HCT116 (cell line): Measurements from ENCODE around the gene MUC16. TPM values are rescaled to one million over a fixed set of nuclear protein-coding genes. Genes with fewer than 3 reads are reported as not detected.

Experiments
- ATAC-seq: fragments of 200-7000 bp; cut with Tn5 transposase; 2 replicates; pipeline ENCODE4 v1.9.1; 2020; ENCODE audit warnings: mild to moderate bottlenecking, moderate library complexity
- BruUV-seq: library from RNA; stranded (reverse); fragments of 400-500 nt; replicated peaks from 2 replicates; lab custom pipeline; 2021; lab: Mats Ljungman, UMichigan
- CTCF ChIA-PET: fragments of 300-600 bp; sonication (Branson Sonifier 250); formaldehyde crosslinking; loops from one replicate; lab custom pipeline; 2021; ENCODE audit warnings: antibody characterized with exemption; lab: Charles Lee
- POLR2A ChIA-PET: fragments of 300-600, 350-600 bp; sonication (Branson Sonifier 250); formaldehyde crosslinking; loops from one replicate; lab custom pipeline; 2021; ENCODE audit warnings: antibody characterized with exemption; lab: Charles Lee
- RAD21 ChIA-PET, 2 experiments: fragments of 300-600 bp; sonication (Branson Sonifier 250); formaldehyde crosslinking; loops; one replicate each; lab custom pipeline; 2023; ENCODE audit warnings: low total read pairs in 2 of 2; ENCODE audit not compliant: uncharacterized antibody in 2 of 2, unreplicated experiment in 2 of 2, low non-redundant PET in 1 of 2; lab: Charles Lee
- DNase-seq: peaks from one replicate; pipeline ENCODE4 v3.0.0-alpha.2; 2010; ENCODE audit warnings: low read depth, low spot score
- H2AFZ ChIP-seq: fragments of 200-600 bp; shearing (Covaris generic), sonication (generic); 2 replicates; pipeline ENCODE4 v1.6.1; 2017; ENCODE audit warnings: low read depth, mixed run types, mixed read lengths, antibody characterized with exemption, low read length; ENCODE audit not compliant: poor library complexity, severe bottlenecking
- H3K27ac ChIP-seq: 2 replicates; pipeline ENCODE4 v1.5.1; 2012; ENCODE audit warnings: low read depth, low read length
- H3K27me3 ChIP-seq: fragments of 200-600 bp; sonication (generic); 2 replicates; pipeline ENCODE4 v1.6.1; 2016; ENCODE audit warnings: mixed run types, low read length, mixed read lengths; ENCODE audit not compliant: insufficient read depth
- H3K36me3 ChIP-seq, 2 experiments: fragments of 200-500 bp in 1 of 2; fragments of 200-600 bp in 1 of 2; sonication (Bioruptor generic) in 1 of 2; sonication (generic) in 1 of 2; 2 replicates each; pipeline versions ENCODE4 v1.5.1 to v1.6.1; 2014 to 2016; ENCODE audit warnings: low read length in 2 of 2, inconsistent platforms in 1 of 2, mixed read lengths in 1 of 2, mixed run types in 1 of 2; ENCODE audit not compliant: insufficient read depth in 2 of 2, control insufficient read depth in 1 of 2
- H3K4me1 ChIP-seq, 2 experiments: fragments of 200-600 bp in 1 of 2; sonication (generic) in 1 of 2; 2 replicates each; pipeline versions ENCODE4 v1.5.1 to v1.6.1; 2012 to 2017; ENCODE audit warnings: low read length in 2 of 2, inconsistent platforms in 1 of 2, mild to moderate bottlenecking in 1 of 2, mixed read lengths in 1 of 2, mixed run types in 1 of 2, moderate library complexity in 1 of 2; ENCODE audit not compliant: insufficient read depth in 2 of 2, control insufficient read depth in 1 of 2
- H3K4me2 ChIP-seq: fragments of 200-600 bp; sonication (generic); 2 replicates; pipeline ENCODE4 v1.6.1; 2017; ENCODE audit warnings: mixed run types, low read length, mixed read lengths
- H3K4me3 ChIP-seq, 2 experiments: fragments of 200-600 bp in 1 of 2; sonication (generic) in 1 of 2; replicated peaks in 1 of 2; 2 replicates each; pipeline ENCODE4 v1.5.1; 2011 to 2016; ENCODE audit warnings: low read length in 2 of 2, control low read depth in 1 of 2, low read depth in 1 of 2, mild to moderate bottlenecking in 1 of 2, mixed read lengths in 1 of 2, mixed run types in 1 of 2
- H3K79me2 ChIP-seq: fragments of 200-600 bp; sonication (generic); 2 replicates; pipeline ENCODE4 v1.6.1; 2017; ENCODE audit warnings: mild to moderate bottlenecking, mixed run types, low read length, moderate library complexity, mixed read lengths; ENCODE audit not compliant: insufficient read depth
- H3K9ac ChIP-seq: fragments of 200-600 bp; sonication (generic); 2 replicates; pipeline ENCODE4 v1.6.1; 2016; ENCODE audit warnings: low read length, mixed read lengths
- H3K9me2 ChIP-seq: fragments of 200-600 bp; sonication (generic), shearing (Covaris generic); 2 replicates; pipeline ENCODE4 v1.6.1; 2017; ENCODE audit warnings: mixed run types, mild to moderate bottlenecking, moderate library complexity; ENCODE audit not compliant: insufficient read depth
- H3K9me3 ChIP-seq, 2 experiments: fragments of 200-500 bp in 1 of 2; fragments of 200-600 bp in 1 of 2; sonication (Bioruptor generic) in 1 of 2; sonication (generic) in 1 of 2; 2 replicates each; pipeline ENCODE4 v1.6.1; 2014 to 2017; ENCODE audit warnings: low read length in 2 of 2, mixed read lengths in 2 of 2, inconsistent platforms in 1 of 2, low read depth in 1 of 2, mild to moderate bottlenecking in 1 of 2, mixed run types in 1 of 2, moderate library complexity in 1 of 2; ENCODE audit not compliant: control insufficient read depth in 1 of 2, insufficient read depth in 1 of 2
- H4K20me1 ChIP-seq: fragments of 200-600 bp; sonication (generic), shearing (Covaris generic); 2 replicates; pipeline ENCODE4 v1.6.1; 2017; ENCODE audit warnings: mixed run types, mild to moderate bottlenecking, moderate library complexity; ENCODE audit not compliant: insufficient read depth
- CBX3 ChIP-seq: IDR thresholded peaks from 2 replicates; pipeline ENCODE4 v1.6.1; 2012; ENCODE audit warnings: low read depth
- CEBPB ChIP-seq: IDR thresholded peaks from 2 replicates; pipeline ENCODE4 v1.6.1; 2012; ENCODE audit warnings: low read depth
- EZH2 ChIP-seq: fragments of 200-600 bp; sonication (generic); IDR thresholded peaks from 2 replicates; pipeline ENCODE4 v1.6.1; 2017; ENCODE audit warnings: antibody characterized with exemption, mixed run types
- JUND ChIP-seq: IDR thresholded peaks from 2 replicates; pipeline ENCODE4 v1.6.1; 2012
- POLR2A ChIP-seq: IDR thresholded peaks from 2 replicates; pipeline ENCODE4 v1.7.0; 2011; ENCODE audit warnings: borderline replicate concordance; ENCODE audit not compliant: insufficient read depth, insufficient read length; ENCODE audit errors: extremely low read depth
- SIN3A ChIP-seq: IDR thresholded peaks from 2 replicates; pipeline ENCODE4 v1.6.1; 2012; ENCODE audit warnings: low read depth
- SP1 ChIP-seq: IDR thresholded peaks from 2 replicates; pipeline ENCODE4 v1.6.1; 2012; ENCODE audit warnings: low read depth
- TCF7L2 ChIP-seq: IDR thresholded peaks from 2 replicates; pipeline ENCODE4 v1.7.0; 2011; ENCODE audit warnings: borderline replicate concordance, inconsistent platforms; ENCODE audit not compliant: insufficient read depth, insufficient read length; ENCODE audit errors: extremely low read depth
- intact Hi-C: fragments of 100-400 bp; cut with micrococcal nuclease; formaldehyde crosslinking; loops from 2 replicates; pipeline ENCODE4 v1.10.0; 2022
- total RNA-seq: library from RNA; stranded (reverse); gene quantifications from one replicate; pipeline ENCODE4 v1.2.1, GENCODE V29; 2021; ENCODE audit not compliant: unreplicated experiment
- TF ChIP-seq, protein P1 (sequence below): IDR thresholded peaks from 2 replicates; pipeline ENCODE4 v1.6.1; 2012

MUC16 gene
- total RNA-seq, 1 experiment from 2014 or later: 0.12 TPM

DNA sequence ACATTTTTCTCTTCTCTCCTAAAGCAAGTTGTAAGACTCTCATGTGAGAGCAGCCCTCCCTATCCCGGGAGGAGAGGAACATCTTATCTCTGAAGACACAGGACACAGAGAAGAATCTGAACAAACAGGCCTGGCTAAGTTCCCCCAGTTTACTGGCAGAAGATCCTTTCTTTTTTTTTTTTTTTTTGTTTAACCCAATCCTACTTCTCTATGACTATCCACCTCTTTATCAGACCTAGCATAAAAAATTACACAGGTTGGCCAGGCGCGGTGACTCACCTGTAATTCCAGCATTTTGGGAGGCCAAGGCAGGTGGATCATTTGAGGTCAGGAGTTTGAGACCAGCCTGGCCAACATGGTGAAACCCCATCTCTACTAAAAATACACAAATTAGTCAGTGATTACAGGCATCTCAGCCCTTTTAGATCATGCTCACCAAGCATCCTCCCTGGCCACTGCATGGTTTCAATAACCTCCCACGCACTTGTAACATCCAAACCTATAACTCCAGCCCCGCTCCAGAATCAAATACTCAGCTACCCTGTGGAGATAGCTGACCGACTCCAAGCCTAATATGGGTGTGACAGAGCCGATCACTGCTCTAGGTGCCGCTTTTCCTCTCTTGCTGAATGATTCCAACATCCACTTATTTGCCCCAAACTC lies 27.3 kb upstream of the MUC16 start:
- Histone ChIP-seq H3K9me3 (no peaks in the 10 kb centered on the region), H3K79me2 (no peaks in the 10 kb centered on the region), H3K4me1 (peaks cover 5 to 18% of the 10 kb centered on the region in 2 experiments), H2AFZ (no peak overlapping the region), H3K36me3 (no peaks in the 10 kb centered on the region), H4K20me1 (no peaks in the 10 kb centered on the region), H3K4me2 (peak overlapping the region; percentile 4; the same call in 1 of the 2 replicates), H3K27ac (no peak overlapping the region), H3K9me2 (no peaks in the 10 kb centered on the region), H3K9ac (no peak overlapping the region), H3K4me3 (no peak overlapping the region), H3K27me3 (no peaks in the 10 kb centered on the region)
- ChIA-PET RAD21 (no interaction called here), CTCF (no interaction called here), POLR2A (no interaction called here)
- DNase-seq (no peak), ATAC-seq (no peak)
- intact Hi-C loops: no loop called here
- no TSS peak for BruUV-seq
- TF ChIP-seq, protein P1, sequence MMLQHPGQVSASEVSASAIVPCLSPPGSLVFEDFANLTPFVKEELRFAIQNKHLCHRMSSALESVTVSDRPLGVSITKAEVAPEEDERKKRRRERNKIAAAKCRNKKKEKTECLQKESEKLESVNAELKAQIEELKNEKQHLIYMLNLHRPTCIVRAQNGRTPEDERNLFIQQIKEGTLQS: no peak
- TF ChIP-seq SIN3A (no peak), JUND (no peak)
- TF ChIP-seq, all 23 proteins: peak for 0

DNA sequence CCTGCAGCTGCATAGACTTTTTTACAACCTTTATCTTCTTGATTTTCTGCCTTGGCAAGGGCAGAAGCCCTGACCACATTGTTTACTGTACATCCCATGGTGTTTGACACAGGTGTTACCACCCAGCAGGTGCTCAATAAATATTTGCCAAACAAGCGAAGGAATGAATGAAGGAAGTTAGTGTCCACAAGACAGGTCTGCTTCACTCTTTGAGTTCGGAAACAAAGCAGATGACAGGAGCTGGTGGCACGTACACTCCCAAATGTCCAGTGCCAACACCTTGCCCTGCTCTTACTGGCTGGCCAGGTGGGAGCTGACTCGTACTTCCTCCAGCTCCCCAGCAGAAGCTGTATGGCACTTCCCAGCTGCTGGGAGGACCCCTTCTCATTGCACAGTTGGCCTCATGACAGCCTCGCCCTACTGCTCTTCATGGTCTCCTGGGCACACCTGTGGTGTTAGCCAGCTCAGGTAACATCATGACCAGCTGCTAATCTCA lies 22.0 kb upstream of the MUC16 start:
- DNase-seq (no peak), ATAC-seq (no peak)
- intact Hi-C loops: no loop called here
- TF ChIP-seq POLR2A: no peak
- TF ChIP-seq CEBPB: no peak
- TF ChIP-seq EZH2: no peak
- TF ChIP-seq CBX3: no peak
- no peak for TF ChIP-seq SP1
- no peak for TF ChIP-seq TCF7L2
- TF ChIP-seq, all 23 proteins: peak for 0
- H3K4me2 ChIP-seq: no peak overlapping the region
- CTCF ChIA-PET: interaction anchor here (0.6 kb wide), 1 partner anchor 47 kb away, joined by 4 read pairs; no protein-coding TSS in a partner anchor
- RAD21 ChIA-PET: no interaction called here
- H3K4me1 ChIP-seq: peaks cover 0 to 6% of the 10 kb centered on the region in 2 experiments; a peak in 1 of 4 replicates
- H4K20me1 ChIP-seq: no peaks in the 10 kb centered on the region
- H2AFZ ChIP-seq: no peak overlapping the region
- H3K79me2 ChIP-seq: no peaks in the 10 kb centered on the region
- H3K9me2 ChIP-seq: no peaks in the 10 kb centered on the region
- no peak overlapping the region for H3K27ac ChIP-seq
- BruUV-seq: no TSS peak
- no peak overlapping the region for H3K9ac ChIP-seq
- no peaks in the 10 kb centered on the region for H3K9me3 ChIP-seq
- H3K27me3 ChIP-seq: no peaks in the 10 kb centered on the region
- no peak overlapping the region for H3K4me3 ChIP-seq
- POLR2A ChIA-PET: interaction anchor here (0.9 kb wide), 1 partner anchor 14 kb away, joined by 6 read pairs; no protein-coding TSS in a partner anchor
- H3K36me3 ChIP-seq: no peaks in the 10 kb centered on the region
